Type B pancreatic cell (in vitro differentiated cells): ENCODE results near the gene PRR3. TPM values are rescaled to one million over a fixed set of nuclear protein-coding genes. Genes with fewer than 3 reads are reported as not detected.

Experiments
- DNase-seq: peaks from one replicate; pipeline ENCODE4 v3.0.0; 2021; ENCODE audit warnings: mixed read lengths; ENCODE audit not compliant: unreplicated experiment; ENCODE audit errors: extremely low spot score
- H3K27ac Mint-ChIP-seq: 2 replicates; pipeline ENCODE4 v1.8.0; 2021; ENCODE audit warnings: mild to moderate bottlenecking, mixed read lengths
- H3K27me3 Mint-ChIP-seq: 2 replicates; pipeline ENCODE4 v1.8.0; 2021; ENCODE audit warnings: mixed read lengths
- H3K36me3 Mint-ChIP-seq: 2 replicates; pipeline ENCODE4 v1.8.0; 2021; ENCODE audit warnings: mixed read lengths
- H3K4me1 Mint-ChIP-seq: one replicate; pipeline ENCODE4 v1.8.0; 2021; ENCODE audit warnings: mixed read lengths; ENCODE audit not compliant: unreplicated experiment
- H3K4me3 Mint-ChIP-seq: 2 replicates; pipeline ENCODE4 v1.8.0; 2021; ENCODE audit warnings: mild to moderate bottlenecking, mixed read lengths
- H3K9me3 Mint-ChIP-seq: 2 replicates; pipeline ENCODE4 v1.8.0; 2021; ENCODE audit warnings: mixed read lengths
- microRNA-seq: library from miRNA; unstranded; fragments of <30 nt; microRNA quantifications from one replicate; pipeline ENCODE4, GENCODE V29; 2020
- total RNA-seq: library from RNA; stranded (reverse); gene quantifications from 2 replicates; pipeline ENCODE4 v1.2.1, GENCODE V29; 2021; ENCODE audit warnings: low replicate concordance
- TF ChIP-seq, protein P1 (sequence below): fragments of 200-600 bp; sonication (generic); conservative IDR thresholded peaks from 2 replicates; pipeline ENCODE4 v1.5.0; 2021; ENCODE audit warnings: antibody characterized with exemption, mild to moderate bottlenecking

The PRR3 gene
- total RNA-seq, 1 donor from 2014 or later: 32.5 TPM

DNA sequence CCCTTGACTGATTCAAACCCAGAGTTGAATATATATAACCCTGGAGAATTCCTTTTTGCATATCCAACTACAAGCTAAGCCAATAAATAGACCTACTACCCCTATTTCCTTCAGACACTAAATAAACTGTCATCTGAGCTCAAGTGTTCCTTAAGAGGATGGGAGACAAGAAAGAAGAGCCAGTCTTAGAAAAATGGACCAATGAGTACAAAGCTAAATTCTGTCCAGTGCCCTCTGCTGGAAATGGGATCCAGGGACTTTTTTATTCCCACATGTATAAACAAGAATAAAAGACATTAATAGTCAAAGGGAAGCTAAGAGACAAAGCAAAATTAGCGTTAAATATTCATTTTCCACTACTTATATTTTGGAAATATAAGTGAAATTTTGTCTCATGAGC, 55.1 kb downstream of the PRR3 start:
- Mint-ChIP-seq H3K36me3 (peaks cover 47% of the 10 kb centered on the region), H3K4me3 (peak overlapping the region; percentile 6), H3K27ac (peak overlapping the region; percentile 66), H3K9me3 (no peaks in the 10 kb centered on the region), H3K27me3 (peaks cover 19% of the 10 kb centered on the region), H3K4me1 (peaks cover 31% of the 10 kb centered on the region)
- TF ChIP-seq, protein P1, sequence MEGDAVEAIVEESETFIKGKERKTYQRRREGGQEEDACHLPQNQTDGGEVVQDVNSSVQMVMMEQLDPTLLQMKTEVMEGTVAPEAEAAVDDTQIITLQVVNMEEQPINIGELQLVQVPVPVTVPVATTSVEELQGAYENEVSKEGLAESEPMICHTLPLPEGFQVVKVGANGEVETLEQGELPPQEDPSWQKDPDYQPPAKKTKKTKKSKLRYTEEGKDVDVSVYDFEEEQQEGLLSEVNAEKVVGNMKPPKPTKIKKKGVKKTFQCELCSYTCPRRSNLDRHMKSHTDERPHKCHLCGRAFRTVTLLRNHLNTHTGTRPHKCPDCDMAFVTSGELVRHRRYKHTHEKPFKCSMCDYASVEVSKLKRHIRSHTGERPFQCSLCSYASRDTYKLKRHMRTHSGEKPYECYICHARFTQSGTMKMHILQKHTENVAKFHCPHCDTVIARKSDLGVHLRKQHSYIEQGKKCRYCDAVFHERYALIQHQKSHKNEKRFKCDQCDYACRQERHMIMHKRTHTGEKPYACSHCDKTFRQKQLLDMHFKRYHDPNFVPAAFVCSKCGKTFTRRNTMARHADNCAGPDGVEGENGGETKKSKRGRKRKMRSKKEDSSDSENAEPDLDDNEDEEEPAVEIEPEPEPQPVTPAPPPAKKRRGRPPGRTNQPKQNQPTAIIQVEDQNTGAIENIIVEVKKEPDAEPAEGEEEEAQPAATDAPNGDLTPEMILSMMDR: peak; percentile 54
- DNase-seq: no peak

GRCh38 chr6:30612687-30613248, 55.7 kb downstream of the PRR3 start:
- TF ChIP-seq, protein P1: no peak
- peaks cover 31% of the 10 kb centered on the region for H3K4me1 Mint-ChIP-seq
- DNase-seq: no peak
- no peaks in the 10 kb centered on the region for H3K9me3 Mint-ChIP-seq
- H3K27me3 Mint-ChIP-seq: peaks cover 21% of the 10 kb centered on the region
- peaks cover 44% of the 10 kb centered on the region for H3K36me3 Mint-ChIP-seq
- peak overlapping the region; percentile 14 for H3K4me3 Mint-ChIP-seq
- peak overlapping the region; percentile 78 for H3K27ac Mint-ChIP-seq

Small RNA genes lying within 50 kb of the gene (microRNA-seq; reads per million reads assigned to microRNA genes)
- 187 reads per million, percentile 68 among the genes with 10 or more reads in this experiment for gene MIR877

Other genes with a start within 250 kb of the PRR3 start
- gene TRIM39, start 230.4 kb upstream of the PRR3 start, total RNA-seq: 13.7 and 16.4 TPM in 2 replicates
- gene RPP21, start 212.1 kb upstream of the PRR3 start, total RNA-seq: 41.2 and 49.6 TPM in 2 replicates
- gene HLA-E, start 67.8 kb upstream of the PRR3 start, total RNA-seq: 50.8 and 109 TPM in 2 replicates
- gene GNL1, start 806 bp upstream of the PRR3 start, total RNA-seq: 59.3 and 67.1 TPM in 2 replicates
- gene ABCF1, start 14.1 kb downstream of the PRR3 start, total RNA-seq: 64.2 and 69.2 TPM in 2 replicates
- 84.3 and 116 TPM in 2 replicates for gene PPP1R10, start 59.9 kb downstream of the PRR3 start, total RNA-seq
- gene MRPS18B, start 60.5 kb downstream of the PRR3 start, total RNA-seq: 39.8 and 45.3 TPM in 2 replicates
- 23.1 and 47.0 TPM in 2 replicates for gene ATAT1, start 69.6 kb downstream of the PRR3 start, total RNA-seq
- gene C6orf136, start 89.8 kb downstream of the PRR3 start, total RNA-seq: 16.0 and 27.1 TPM in 2 replicates
- gene DHX16, start 115.7 kb downstream of the PRR3 start, total RNA-seq: 29.0 and 29.6 TPM in 2 replicates
- gene PPP1R18, start 129.3 kb downstream of the PRR3 start, total RNA-seq: 16.8 and 33.1 TPM in 2 replicates
- gene NRM, start 133.7 kb downstream of the PRR3 start, total RNA-seq: 21.8 and 48.9 TPM in 2 replicates
- 30.1 and 71.3 TPM in 2 replicates for gene MDC1, start 160.0 kb downstream of the PRR3 start, total RNA-seq
- 560 and 1,225 TPM in 2 replicates for gene TUBB, start 163.1 kb downstream of the PRR3 start, total RNA-seq
- 72.9 and 94.8 TPM in 2 replicates for gene FLOT1, start 185.4 kb downstream of the PRR3 start, total RNA-seq
- gene IER3, start 187.3 kb downstream of the PRR3 start, total RNA-seq: 24.3 and 40.1 TPM in 2 replicates